Endothelial cell of umbilical vein (primary cell): Measurements from ENCODE around the gene SLC22A17. TPM values are rescaled to one million over a fixed set of nuclear protein-coding genes. Genes with fewer than 3 reads are reported as not detected.
"Not testable (repeated sequence)": the region's sequence is repeated elsewhere in the genome, so short reads cannot be mapped to it uniquely, and the experiment has no call there.

Experiments used
- BruUV-seq: library from RNA; stranded (reverse); fragments of 400-500 nt; replicated peaks from 2 replicates; lab custom pipeline; 2021; lab: Mats Ljungman, UMichigan
- CTCF ChIA-PET: fragments of 300-600, 350-600 bp; sonication (Branson Sonifier 250); formaldehyde crosslinking; loops from one replicate; lab custom pipeline; 2021; ENCODE audit warnings: antibody characterized with exemption, inconsistent platforms; lab: Charles Lee
- POLR2A ChIA-PET: fragments of 300-600, 350-600 bp; sonication (Branson Sonifier 250); formaldehyde crosslinking; loops from one replicate; lab custom pipeline; 2021; ENCODE audit warnings: antibody characterized with exemption, inconsistent platforms; lab: Charles Lee
- DNase-seq: peaks from one replicate; pipeline ENCODE4 v3.0.0-alpha.2; 2011; ENCODE audit warnings: low read depth, low spot score
- FAIRE-seq: peaks from 2 replicates; lab custom pipeline; 2011; peaks lifted over from hg19 to GRCh38; lab: Jason Lieb, UNC
- H2AFZ ChIP-seq: 2 replicates; pipeline ENCODE4 v1.6.0; 2012; ENCODE audit warnings: low read depth, low read length, control low read depth, inconsistent platforms
- H3K27ac ChIP-seq: 2 replicates; pipeline ENCODE4 v1.5.1; 2011; ENCODE audit warnings: low read depth, mild to moderate bottlenecking, control low read depth, low read length, moderate library complexity; ENCODE audit not compliant: insufficient read depth
- H3K27me3 ChIP-seq, 2 experiments: 2 replicates each; pipeline versions ENCODE4 v1.6.0 to v1.6.1; 2011; ENCODE audit warnings: low read length in 2 of 2, mixed read lengths in 1 of 2; ENCODE audit not compliant: control insufficient read depth in 2 of 2, insufficient read depth in 2 of 2
- H3K36me3 ChIP-seq, 2 experiments: 2 replicates in 1 of 2; 3 replicates in 1 of 2; pipeline ENCODE4 v1.5.1; 2011; ENCODE audit warnings: low read length in 2 of 2, mild to moderate bottlenecking in 1 of 2, moderate library complexity in 1 of 2; ENCODE audit not compliant: control insufficient read depth in 2 of 2, insufficient read depth in 2 of 2; ENCODE audit errors: extremely low read depth in 1 of 2
- H3K4me1 ChIP-seq: 3 replicates; pipeline ENCODE4 v1.5.1; 2011; ENCODE audit warnings: mild to moderate bottlenecking, low read length; ENCODE audit not compliant: control insufficient read depth, insufficient read depth; ENCODE audit errors: extremely low read depth
- H3K4me2 ChIP-seq: 2 replicates; pipeline ENCODE4 v1.6.1; 2011; ENCODE audit warnings: low read length, control low read depth, mixed read lengths; ENCODE audit not compliant: insufficient read depth
- H3K4me3 ChIP-seq, 3 experiments: fragments of 200-600 bp in 1 of 3; sonication (generic), shearing (Covaris generic) in 1 of 3; replicated peaks in 1 of 3; 2 replicates each; pipeline ENCODE4 v1.5.1; 2011 to 2016; ENCODE audit warnings: control low read depth in 3 of 3, low read length in 3 of 3, mild to moderate bottlenecking in 2 of 3, inconsistent platforms in 1 of 3, low read depth in 1 of 3, moderate library complexity in 1 of 3; ENCODE audit not compliant: insufficient read depth in 1 of 3
- H3K79me2 ChIP-seq: 2 replicates; pipeline ENCODE4 v1.6.0; 2012; ENCODE audit warnings: low read length, inconsistent platforms; ENCODE audit not compliant: control insufficient read depth, insufficient read depth
- H3K9ac ChIP-seq: replicated peaks from 2 replicates; pipeline ENCODE3; 2011; ENCODE audit warnings: low read length, control low read depth; ENCODE audit not compliant: insufficient read depth; ENCODE audit errors: extremely low read depth
- H3K9me1 ChIP-seq: replicated peaks from 3 replicates; pipeline ENCODE4 v1.6.0; 2011; ENCODE audit warnings: mild to moderate bottlenecking, low read length; ENCODE audit not compliant: control insufficient read depth, insufficient read depth; ENCODE audit errors: extremely low read depth
- H3K9me3 ChIP-seq: replicated peaks from 2 replicates; pipeline ENCODE4 v1.5.1; 2012; ENCODE audit warnings: low read length, inconsistent platforms; ENCODE audit not compliant: control insufficient read depth, insufficient read depth
- H4K20me1 ChIP-seq: replicated peaks from 2 replicates; pipeline ENCODE3; 2011; ENCODE audit warnings: mild to moderate bottlenecking, low read length; ENCODE audit not compliant: control insufficient read depth, insufficient read depth; ENCODE audit errors: extremely low read depth
- CTCF ChIP-seq, 2 donors: IDR thresholded peaks; 1 replicate in 1 of 2; 2 replicates in 1 of 2; pipeline ENCODE4 v1.5.1; 2011; ENCODE audit warnings: low read length in 2 of 2, mild to moderate bottlenecking in 2 of 2, moderate library complexity in 2 of 2, control low read depth in 1 of 2, inconsistent platforms in 1 of 2, low read depth in 1 of 2; ENCODE audit not compliant: insufficient read depth in 1 of 2; ENCODE audit errors: extremely low read depth in 1 of 2
- FOS ChIP-seq: IDR thresholded peaks from 2 replicates; pipeline ENCODE4 v1.6.1; 2011; ENCODE audit warnings: mild to moderate bottlenecking, low read length, moderate library complexity, borderline replicate concordance; ENCODE audit not compliant: insufficient read depth
- JUN ChIP-seq: IDR thresholded peaks from 2 replicates; pipeline ENCODE4 v1.6.1; 2011; ENCODE audit warnings: borderline replicate concordance, low read depth; ENCODE audit not compliant: insufficient read length, insufficient read depth
- POLR2A ChIP-seq: IDR thresholded peaks from 2 replicates; pipeline ENCODE4 v1.6.1; 2012; ENCODE audit warnings: low read depth, mild to moderate bottlenecking, control low read depth, low read length
- POLR2AphosphoS5 ChIP-seq: IDR thresholded peaks from 2 replicates; pipeline ENCODE4 v1.6.1; 2012; ENCODE audit warnings: low read depth, mild to moderate bottlenecking, control low read depth, low read length, moderate library complexity; ENCODE audit not compliant: insufficient read depth
- dilution Hi-C: fragments of 300-500 bp; cut with MboI; formaldehyde crosslinking; loops from one replicate; pipeline ENCODE4 v1.15.0; 2019; ENCODE audit warnings: low sequenced_read_pairs; ENCODE audit not compliant: extremely low pct_ligation_motif_present
- intact Hi-C: fragments of 100-400 bp; cut with micrococcal nuclease; formaldehyde crosslinking; loops from one replicate; pipeline ENCODE4 v1.10.0; 2022
- polyA plus RNA-seq, 4 experiments: library from polyadenylated mRNA; depleted of rRNA in 3 of 4; stranded (reverse) in 3 of 4; unstranded in 1 of 4; fragments of >200 nt; gene quantifications; 2 replicates each; pipeline versions ENCODE4 v1.2.1 to v1.2.3, GENCODE V29; 2011 to 2012; ENCODE audit warnings: missing spikeins in 1 of 4
- total RNA-seq: library from RNA; stranded (reverse); gene quantifications from 2 replicates; pipeline ENCODE4 v1.2.3, GENCODE V29; 2021

Gene SLC22A17
- total and polyA plus RNA-seq, 2 donors (not counting 3 experiments of a cell fraction or from before 2014, with no cell fraction given), result 2.9 to 4.6 TPM

DNA sequence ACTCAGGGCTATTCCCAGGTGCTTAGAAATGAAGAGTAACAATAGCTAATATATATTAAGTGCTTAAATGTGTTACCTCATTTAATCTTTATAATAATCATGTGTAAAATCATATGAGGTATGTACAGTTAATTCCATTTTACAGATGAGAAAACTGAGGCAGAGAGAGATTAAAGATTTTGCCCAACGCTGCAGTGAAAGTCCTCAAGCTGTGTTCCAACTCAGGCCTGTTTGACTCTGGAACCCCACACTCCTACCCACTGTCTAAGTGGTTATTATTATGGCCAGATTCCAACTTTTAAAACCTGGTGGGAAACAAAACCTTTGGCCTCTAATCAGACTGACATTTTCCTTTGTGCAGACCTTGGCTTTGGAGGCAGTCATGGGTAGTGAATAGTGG lies 34.3 kb upstream of the SLC22A17 start:
- FAIRE-seq (no peak), DNase-seq (no peak)
- intact Hi-C loops, result no loop called here
- CTCF ChIA-PET, result no interaction called here
- H3K4me3 ChIP-seq, result no peak overlapping the region
- H3K79me2 ChIP-seq, result no peaks in the 10 kb centered on the region
- H2AFZ ChIP-seq, result no peak overlapping the region
- no peaks in the 10 kb centered on the region for H3K27me3 ChIP-seq
- H4K20me1 ChIP-seq, result no peaks in the 10 kb centered on the region
- no peaks in the 10 kb centered on the region for H3K4me1 ChIP-seq
- no peak overlapping the region for H3K4me2 ChIP-seq
- no peaks in the 10 kb centered on the region for H3K36me3 ChIP-seq
- no peak overlapping the region for H3K27ac ChIP-seq
- no peaks in the 10 kb centered on the region for H3K9me3 ChIP-seq
- dilution Hi-C loops, result no loop called here
- POLR2A ChIA-PET, result no interaction called here
- H3K9ac ChIP-seq, result no peak overlapping the region
- TF ChIP-seq POLR2AphosphoS5, result no peak
- no peak for TF ChIP-seq JUN
- no peak for TF ChIP-seq POLR2A
- TF ChIP-seq CTCF (IDR thresholded peaks at IDR 0.05; ENCODE audit: extremely low read depth in 1 of 2, insufficient read depth in 1 of 2, low read depth in 1 of 2, low read length in 2 of 2), result no peak
- TF ChIP-seq FOS, result no peak
- BruUV-seq, result no TSS peak
- no peaks in the 10 kb centered on the region for H3K9me1 ChIP-seq

GRCh38 chr14:23386266-23386657 lies 33.6 kb upstream of the SLC22A17 start:
- H3K9me1 ChIP-seq, dilution Hi-C loops, H2AFZ ChIP-seq, FAIRE-seq, DNase-seq, CTCF ChIA-PET, H3K9ac ChIP-seq, H3K27ac ChIP-seq, H3K36me3 ChIP-seq, H3K27me3 ChIP-seq, H3K9me3 ChIP-seq, H3K4me3 ChIP-seq, H4K20me1 ChIP-seq, BruUV-seq, H3K4me2 ChIP-seq, intact Hi-C loops, H3K79me2 ChIP-seq, H3K4me1 ChIP-seq, POLR2A ChIA-PET: not testable (repeated sequence)
